G401.6 (cell line): ENCODE results near the gene ATG4D.
"Not testable (repeated sequence)": the region's sequence is repeated elsewhere in the genome, so short reads cannot be mapped to it uniquely, and the experiment has no call there.

ENCODE experiments used
- FAIRE-seq: peaks from 2 replicates; lab custom pipeline; 2012; peaks lifted over from hg19 to GRCh38; lab: Jason Lieb, UNC

ATG4D gene

DNA sequence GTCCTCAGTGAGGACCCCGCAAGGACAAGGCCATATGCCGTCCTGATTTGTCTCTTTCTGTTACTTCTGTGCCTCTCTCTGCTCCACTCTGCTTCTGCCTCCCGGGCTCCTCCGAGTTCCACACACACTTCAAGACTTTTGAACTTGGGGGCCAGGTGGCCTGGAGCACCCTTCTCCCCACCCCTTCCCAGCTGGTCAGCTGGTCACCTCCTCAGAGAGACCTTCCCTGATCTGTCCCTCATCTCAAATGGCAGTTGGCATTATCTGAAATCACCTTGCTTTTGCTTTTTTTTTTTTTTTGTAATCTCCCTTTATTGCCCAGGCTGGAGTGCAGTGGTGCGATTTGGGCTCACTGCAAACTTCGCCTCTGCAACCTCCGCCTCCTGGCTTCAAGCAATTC lies 24.3 kb upstream of the ATG4D start:
- FAIRE-seq: no peak

DNA sequence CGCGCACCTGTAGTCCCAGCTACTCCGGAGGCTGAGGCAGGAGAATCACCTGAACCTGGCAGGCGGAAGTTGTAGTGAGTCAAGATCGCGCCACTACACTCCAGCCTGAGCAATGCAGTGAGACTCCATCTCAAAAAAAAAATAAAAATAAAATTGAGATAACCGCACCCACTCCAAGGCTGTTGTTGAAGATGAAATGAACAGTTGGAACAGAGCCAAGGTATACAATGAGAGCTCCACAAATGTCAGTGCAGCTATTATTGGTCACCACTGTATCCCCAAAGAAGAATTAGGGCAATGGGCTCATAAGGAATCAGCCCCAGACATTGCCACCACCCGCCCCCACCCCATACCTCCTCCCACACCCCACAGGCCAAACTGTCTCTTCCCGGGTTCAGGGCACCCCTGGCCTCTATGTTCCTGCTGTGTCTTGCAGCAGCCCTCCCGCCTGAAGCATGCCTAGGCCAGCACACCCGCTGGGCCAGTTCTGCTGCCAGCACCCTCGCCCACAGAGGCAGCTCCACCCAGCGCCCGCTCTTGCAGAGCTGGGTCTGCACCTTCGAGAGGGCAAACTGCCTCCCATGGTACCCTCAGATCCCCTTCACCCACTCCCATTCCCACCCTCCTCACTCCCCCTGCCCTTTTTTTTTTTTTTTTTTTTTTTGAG lies 22.9 kb upstream of the ATG4D start:
- FAIRE-seq: no peak

DNA sequence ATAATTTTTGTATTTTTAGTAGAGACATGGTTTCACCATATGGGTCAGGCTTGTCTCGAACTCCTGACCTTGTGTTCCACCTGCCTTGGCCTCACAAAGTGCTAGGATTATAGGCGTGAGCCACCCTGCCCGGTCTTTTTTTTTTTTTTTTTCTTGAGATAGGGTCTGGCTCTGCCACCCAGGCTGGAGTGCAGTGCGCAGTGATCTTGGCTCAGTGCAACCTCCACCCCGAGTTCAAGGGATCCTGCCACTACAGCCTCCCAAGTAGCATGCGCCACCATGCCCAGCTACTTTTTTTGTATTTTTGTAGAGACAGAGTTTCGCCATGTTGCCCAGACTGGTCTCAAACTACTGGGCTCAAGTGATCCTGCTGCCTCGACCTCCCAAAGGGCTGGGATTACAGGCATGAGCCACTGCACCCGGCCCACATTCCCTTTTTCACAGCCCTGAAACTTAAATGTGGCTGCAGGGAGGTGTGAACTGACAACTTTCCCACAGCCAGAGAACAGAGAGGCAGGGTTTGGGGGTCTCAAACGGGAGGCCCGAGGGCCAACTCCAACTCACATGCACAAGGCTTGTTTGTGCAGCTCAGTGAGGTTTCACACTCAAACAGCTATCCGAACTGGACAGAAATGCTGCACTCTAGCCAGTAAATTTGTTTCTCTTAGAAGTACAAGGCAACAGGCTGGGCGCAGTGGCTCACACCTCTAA lies 22.1 kb upstream of the ATG4D start:
- FAIRE-seq: no peak

DNA sequence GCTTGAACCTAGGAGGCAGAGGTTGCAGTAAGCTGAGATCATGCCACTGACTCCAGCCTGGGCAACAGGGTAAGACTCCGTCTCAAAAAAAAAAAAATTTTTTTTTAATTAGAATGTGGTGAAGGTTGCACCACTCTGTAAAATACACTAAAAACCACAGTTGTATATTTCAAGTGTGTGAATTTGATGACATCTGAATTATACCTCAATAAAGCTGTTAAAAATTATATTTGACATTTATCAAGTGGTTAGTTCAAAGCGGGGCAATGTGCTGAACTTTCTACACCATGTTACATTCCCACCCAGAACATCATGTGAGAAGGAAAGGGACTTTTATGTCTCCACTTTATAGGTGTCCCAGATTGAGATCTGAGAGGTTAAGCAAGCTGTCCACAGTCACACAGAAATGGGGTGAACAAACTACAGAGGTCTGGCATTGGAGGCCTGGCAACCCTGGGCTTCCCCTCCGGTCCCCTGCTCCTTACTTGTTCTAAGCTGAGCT lies 20.5 kb upstream of the ATG4D start:
- no peak for FAIRE-seq

DNA sequence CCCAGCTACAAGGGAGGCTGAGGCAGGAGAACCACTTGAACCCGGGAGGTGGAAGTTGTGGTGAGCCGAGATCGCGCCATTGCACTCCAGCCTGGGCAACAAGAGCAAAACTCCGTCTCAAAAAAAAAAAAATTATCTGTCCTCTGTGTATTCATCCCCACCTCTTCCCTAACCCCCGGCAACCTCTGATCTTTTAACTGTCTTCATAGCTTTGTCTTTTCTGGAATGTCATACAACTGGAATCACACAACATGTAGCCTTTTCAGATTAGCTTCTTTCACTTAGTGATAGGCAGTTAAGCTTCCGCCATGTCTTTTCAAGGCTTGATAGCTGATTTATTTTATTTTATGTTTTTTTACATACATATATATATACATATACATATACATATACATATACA lies 18.1 kb upstream of the ATG4D start:
- FAIRE-seq: no peak

DNA sequence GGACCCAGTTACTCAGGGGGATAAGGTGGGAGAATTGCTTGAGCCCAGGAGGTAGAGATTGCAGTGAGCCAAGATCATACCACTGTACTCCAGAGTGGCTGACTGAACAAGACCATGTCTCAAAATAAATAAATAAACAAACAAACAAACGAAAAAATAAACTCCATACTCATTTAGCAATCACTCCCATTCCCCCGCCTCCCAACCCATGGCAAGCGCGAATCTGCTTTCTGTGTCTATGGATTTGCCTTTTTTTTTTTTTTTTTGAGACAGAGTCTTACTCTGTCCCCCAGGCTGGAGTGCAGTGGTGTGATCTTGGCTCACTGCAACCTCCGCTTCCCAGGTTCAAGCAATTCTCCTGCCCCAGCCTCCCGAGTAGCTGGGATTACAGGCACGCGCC lies 16.8 kb upstream of the ATG4D start:
- FAIRE-seq: not testable (repeated sequence)

DNA sequence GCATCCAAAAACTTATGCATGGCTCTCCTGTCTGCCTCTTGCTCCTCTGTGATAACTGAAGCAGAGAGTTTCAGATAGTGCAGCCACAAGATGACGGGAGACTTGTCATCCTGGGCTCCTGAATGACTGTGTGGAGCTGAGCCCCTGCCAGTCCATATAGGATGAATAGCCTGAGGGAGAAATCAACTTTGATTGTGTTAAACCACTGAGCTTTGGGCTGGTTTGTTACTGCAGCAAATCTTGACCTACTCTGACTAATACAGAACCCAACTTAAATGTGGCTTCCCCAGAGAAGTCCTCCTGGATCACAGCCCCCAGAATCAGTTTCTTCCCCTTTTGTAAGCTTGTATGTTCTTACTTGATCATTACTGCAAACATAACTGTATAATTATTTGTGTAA lies 11.2 kb upstream of the ATG4D start:
- FAIRE-seq: no peak

DNA sequence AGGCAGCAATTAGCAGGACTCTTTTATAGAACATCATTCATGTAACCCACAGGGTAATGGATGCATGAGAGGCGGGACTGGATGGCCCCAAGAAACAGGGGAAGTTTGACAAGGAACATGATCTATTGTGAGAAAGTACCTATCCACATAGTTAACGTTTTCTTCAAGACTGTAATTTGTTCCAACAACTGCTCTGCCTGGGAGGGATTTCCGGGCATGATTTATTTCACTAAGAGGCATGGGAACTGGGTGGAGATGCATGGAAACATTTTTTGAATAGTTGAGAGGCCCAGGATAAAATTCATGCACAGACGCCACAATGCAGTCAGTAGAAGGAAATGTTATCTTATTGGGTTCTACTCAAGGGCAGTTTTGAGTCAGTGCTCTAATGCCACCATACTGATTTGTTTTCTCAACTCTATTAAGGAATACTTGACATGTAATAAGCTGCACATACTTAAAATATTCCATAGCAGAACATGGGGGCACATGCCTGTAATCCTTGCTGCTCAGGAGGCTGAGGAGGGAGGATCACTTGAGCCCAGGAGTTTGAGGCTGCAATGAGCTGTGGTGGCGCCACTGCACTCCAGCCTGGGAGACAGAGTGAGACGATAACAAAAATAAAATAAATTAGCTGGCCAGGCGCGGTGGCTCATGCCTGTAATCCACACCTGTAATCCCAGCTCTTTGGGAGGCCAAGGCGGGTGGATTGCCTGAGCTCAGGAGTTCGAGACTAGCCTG lies 9.9 kb upstream of the ATG4D start:
- no peak for FAIRE-seq

DNA sequence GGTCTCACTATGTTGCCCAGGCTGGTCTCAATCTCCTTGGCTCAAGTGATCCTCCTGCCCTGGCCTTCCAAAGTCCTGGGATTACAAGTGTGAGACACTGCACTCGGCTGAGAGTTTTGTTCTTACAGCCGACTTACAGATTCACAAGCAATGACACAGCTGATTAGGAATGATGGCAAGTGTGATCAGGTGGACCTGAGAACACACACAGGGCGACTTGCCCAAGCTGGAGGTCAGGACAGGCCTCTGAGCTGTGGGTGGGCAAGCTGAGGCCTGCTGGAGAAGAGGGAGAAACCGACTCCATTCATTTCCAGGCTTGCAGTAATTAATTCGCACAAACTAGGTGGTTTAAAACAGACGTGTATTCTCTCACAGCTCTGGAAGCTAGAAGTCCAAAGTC lies 8.1 kb upstream of the ATG4D start:
- no peak for FAIRE-seq

DNA sequence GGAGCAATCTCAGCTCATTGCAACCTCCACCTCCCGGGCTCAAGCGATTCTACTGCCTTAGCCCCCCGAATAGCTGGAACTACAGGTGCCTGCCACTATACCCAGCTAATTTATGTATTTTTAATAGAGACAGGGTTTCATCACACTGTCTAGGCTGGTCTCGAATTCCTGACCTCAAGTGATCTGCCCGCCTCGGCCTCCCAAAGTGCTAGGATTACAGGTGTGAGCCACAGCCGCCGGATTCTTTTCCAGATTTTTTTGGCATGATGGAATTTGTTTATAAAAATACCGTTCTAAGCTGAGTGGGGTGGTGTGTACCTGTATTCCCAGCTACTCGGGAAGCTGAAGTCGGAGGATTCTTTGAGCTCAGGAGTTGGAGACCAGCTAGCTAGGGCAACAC lies 6.0 kb upstream of the ATG4D start:
- FAIRE-seq: no peak

DNA sequence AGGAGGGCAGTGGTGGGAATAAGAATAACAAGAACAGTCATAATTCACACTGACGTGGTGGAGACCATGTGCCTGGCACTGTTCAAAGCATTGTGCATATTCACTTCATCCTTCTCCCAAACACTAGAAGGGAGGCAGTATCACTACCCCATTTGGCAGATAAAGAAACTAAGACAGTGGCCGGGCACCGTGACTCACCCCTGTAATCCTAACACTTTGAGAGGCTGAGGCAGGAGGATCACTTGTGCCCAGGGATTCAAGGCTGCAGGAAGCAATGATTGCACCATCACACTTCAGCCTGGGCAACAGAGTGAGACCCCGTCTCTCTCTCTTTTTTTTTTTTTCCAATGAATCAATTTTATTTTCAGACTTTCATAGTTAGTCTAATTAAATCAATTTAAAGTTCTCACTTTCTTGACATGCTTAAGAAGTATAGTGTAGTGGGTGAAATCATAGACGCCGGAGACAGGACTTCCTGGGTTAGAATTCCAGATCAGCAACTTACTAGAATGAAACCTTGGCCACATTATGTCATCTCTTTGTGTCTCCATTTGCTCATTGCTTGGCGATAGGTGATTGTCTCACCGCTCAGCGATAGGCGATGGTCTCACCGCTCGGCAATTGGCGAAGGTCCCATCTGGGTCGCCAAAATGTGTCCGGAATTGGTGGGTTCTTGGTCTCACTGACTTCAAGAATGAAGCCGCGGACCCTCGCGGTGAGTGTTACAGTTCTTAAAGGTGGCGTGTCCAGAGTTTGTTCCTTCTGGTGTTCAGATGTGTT lies 5.3 kb upstream of the ATG4D start:
- FAIRE-seq: no peak

DNA sequence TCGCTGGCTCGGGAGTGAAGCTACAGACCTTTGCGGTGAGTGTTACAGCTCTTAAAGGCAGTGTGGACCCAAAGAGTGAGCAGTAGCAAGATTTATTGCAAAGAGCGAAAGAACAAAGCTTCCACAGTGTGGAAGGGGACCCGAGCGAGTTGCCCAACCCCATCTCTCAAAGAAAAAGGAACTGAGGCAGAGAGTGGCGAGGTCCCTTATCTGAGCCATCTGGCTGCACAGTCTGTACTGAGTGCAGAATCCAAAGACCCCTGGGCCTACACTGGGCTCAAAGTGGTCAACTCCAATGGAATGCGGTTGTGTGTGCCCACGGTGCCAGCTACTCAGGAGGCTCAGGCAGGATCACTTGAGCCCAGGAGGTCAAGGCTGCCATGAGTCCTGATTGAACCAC lies 4.7 kb upstream of the ATG4D start:
- FAIRE-seq: not testable (repeated sequence)

DNA sequence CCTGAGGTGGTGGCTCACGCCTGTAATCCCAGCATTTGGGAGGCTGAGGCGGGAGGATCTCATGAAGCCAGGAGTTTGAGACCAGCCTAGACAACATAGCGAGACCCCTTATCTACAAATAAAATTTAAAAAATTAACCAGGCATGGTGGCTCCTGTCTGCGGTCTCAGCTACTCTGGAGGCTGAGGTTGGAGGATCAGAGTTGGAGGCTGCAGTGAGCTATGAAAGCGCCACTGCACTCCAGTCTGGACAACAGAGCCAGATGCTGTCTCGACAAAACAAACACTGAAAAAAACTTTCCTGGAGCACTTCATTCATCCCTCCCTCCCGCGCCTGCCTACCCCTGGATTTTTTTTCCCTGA lies 665 bp upstream of the ATG4D start:
- FAIRE-seq: no peak

DNA sequence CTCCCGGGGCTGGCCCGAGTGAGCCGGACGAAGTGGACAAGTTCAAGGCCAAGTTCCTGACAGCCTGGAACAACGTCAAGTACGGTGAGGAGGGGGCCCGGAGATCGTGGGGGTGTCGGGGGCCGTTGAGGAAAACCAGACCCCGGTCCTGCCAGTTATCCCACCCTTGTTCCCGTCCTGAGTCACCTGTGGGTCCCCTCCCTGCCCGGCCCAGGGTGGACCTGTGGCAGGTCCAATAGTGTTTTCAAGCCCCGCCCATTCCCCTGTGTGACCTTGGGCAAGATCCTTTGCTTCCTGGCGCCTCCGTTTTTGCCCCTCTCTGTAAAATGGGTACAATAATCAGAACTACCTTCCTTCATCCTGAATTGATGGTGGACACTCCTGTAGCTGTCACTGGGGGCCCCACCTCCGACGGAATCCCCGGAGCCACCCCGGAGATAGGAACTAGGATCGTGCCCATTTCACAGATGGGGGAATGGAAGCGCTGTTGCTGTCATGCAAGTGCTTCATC lies 593 bp downstream of the ATG4D start:
- no peak for FAIRE-seq

DNA sequence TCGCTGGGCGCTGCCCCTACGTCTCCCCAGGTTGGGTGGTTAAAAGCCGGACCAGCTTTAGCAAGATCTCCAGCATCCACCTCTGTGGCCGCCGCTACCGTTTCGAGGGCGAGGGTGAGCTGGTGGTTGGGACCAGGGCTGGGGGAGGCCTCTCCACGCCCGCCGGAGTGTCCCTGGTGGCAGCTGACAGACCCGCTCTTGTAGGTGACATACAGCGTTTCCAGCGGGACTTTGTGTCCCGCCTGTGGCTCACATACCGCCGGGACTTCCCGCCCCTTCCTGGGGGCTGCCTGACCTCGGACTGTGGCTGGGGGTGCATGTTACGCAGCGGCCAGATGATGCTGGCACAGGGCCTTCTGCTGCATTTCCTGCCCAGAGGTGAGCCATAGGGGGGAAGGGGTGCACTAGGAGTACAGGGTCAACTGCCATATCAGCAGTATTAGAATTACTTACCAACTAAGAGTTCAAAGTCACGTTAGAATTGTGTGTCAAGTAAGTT lies 1.1 kb downstream of the ATG4D start:
- FAIRE-seq: no peak

DNA sequence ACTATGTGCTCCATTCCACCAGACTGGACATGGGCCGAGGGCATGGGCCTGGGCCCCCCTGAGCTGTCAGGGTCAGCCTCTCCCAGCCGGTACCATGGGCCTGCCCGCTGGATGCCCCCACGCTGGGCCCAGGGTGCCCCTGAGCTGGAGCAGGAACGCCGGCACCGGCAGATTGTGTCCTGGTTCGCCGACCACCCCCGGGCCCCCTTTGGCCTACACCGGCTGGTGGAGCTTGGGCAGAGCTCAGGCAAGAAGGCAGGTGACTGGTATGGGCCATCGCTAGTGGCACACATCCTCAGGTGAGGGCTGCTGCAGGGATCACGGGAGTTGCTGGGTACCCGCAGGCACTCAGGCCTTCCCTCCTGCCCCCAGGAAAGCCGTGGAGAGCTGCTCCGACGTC lies 3.1 kb downstream of the ATG4D start:
- FAIRE-seq: no peak

DNA sequence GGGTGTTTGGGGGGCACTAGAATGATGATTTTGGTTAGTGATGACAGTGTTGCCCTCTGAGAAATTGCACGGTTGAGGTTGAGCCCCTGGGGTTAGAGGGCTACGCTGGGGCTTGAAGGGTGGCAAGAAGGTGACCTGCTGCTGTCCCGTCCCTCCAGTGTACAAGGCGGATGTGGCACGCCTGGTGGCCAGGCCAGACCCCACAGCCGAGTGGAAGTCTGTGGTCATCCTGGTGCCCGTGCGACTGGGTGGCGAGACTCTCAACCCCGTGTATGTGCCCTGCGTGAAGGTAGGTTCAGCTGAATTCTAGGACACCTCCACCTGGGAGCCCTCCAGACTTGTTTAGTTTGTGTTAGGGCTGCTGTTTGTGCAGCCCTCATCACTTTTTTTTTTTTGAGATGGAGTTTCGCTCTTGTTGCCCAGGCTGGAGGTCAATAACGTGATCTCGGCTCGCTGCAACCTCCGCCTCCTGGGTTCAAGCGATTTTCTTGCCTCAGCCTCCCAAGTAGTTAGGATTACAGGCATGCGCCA lies 5.1 kb downstream of the ATG4D start:
- no peak for FAIRE-seq

DNA sequence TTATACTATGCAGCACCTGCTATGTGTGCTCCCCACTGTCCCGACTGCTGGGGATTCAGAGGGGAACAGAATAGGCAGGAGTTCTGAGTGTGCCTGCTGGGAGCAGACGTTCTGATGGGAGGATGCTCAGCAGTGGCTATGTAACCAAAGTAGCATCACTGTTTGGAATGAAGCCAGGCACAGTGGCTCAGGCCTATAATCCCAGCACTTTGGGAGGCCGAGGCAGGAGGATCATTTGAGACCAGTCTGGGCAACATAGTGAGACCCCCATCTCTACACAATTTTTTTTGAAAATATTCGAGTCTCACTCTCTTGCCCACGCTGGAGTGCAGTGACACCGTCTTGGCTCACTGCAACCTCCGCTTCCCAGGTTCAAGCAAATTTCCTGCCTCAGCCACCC lies 6.0 kb downstream of the ATG4D start:
- FAIRE-seq: no peak

DNA sequence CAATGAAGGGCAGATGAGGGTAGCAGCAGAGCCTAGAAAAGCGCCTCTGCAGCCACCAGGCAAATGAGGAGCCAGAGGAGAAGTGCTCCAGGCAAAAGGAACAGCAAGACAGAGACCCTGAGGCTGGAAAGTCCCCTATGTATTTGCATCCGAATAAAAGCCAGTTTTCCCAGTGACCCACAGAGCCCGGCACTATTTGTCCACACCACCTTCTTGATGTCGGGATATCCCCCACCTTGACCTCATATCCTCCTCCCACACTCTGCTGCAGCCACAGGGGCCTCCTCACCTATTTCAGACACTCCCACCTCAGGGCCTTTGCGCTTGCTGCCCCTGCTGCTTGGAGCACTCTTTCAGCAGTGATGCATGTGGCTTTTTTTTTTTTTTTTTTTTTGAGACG lies 6.6 kb downstream of the ATG4D start:
- no peak for FAIRE-seq

DNA sequence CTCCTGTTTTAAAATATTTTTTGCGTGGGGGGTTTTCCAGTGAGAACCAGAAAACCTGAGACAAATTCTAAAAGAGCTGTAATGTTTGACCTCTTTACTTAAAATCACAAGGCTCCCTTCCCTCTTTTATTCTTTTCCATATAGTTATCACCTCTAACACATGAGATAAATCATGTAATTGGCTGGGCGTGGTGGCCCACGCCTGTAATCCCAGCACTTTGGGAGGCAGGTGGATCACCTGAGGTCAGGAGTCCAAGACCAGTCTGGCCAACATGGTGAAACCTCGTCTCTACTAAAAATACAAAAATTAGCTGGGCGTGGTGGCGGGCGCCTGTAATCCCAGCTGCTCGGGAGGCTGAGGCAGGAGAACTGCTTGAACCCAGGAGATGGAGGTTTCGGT lies 7.3 kb downstream of the ATG4D start:
- not testable (repeated sequence) for FAIRE-seq

DNA sequence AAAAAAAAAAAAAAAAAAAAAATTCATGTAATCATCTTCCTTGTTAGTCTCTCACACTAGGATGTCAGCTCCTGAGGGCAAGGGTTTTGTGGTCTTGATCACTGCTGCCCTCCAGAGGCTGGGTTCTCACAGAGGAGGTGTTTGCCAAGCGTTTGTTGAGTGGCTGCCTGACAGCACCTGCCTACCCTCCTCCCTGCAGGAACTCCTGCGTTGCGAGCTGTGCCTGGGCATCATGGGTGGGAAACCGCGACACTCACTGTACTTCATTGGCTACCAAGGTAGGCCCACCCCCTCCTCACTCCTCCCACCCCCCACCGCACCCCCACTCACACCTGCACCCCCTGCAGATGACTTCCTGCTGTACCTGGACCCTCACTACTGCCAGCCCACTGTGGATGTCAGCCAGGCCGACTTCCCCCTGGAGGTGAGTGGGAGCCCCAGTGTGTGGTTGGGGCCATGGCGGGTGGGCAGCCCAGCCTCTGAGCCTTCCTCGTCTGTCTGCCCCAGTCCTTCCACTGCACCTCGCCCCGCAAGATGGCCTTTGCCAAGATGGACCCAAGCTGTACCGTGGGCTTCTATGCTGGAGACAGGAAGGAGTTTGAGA lies 8.1 kb downstream of the ATG4D start:
- FAIRE-seq: no peak
